AG10803 (cell line): ENCODE measurements around the gene ZNF418.
"Not testable (repeated sequence)": the region's sequence is repeated elsewhere in the genome, so short reads cannot be mapped to it uniquely, and the experiment has no call there.

Experiments
- DNase-seq: peaks from one replicate; pipeline ENCODE4 v3.0.0; 2010; ENCODE audit warnings: low read depth
- H3K4me3 ChIP-seq: 2 replicates; pipeline ENCODE4 v1.5.1; 2011; ENCODE audit warnings: mild to moderate bottlenecking, low read length, control low read depth
- TF ChIP-seq, protein P1 (sequence below): conservative IDR thresholded peaks from 2 replicates; pipeline ENCODE4 v1.5.1; 2011; ENCODE audit warnings: mild to moderate bottlenecking, low read length, control low read depth, inconsistent platforms

The ZNF418 gene

DNA sequence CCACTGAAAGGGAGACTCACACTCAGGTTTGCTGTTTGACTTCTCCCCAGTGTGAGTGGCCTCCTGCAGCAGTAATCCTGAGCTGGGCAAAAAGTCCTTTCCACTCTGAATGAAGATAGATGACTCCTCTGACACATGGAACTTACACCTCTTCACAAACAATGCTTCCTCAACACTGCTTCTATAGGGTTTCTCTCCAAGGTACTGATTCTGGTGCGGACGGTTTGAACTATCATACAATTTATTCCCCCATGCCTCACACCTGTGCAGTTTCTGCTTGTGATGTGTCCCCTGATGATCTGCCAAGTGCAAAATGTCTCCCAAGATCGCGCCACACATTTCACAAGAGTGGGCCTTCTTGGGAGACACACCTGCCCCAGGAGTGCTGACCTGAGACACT lies 7.6 kb downstream of the ZNF418 start:
- H3K4me3 ChIP-seq = no peak overlapping the region
- TF ChIP-seq, protein P1, sequence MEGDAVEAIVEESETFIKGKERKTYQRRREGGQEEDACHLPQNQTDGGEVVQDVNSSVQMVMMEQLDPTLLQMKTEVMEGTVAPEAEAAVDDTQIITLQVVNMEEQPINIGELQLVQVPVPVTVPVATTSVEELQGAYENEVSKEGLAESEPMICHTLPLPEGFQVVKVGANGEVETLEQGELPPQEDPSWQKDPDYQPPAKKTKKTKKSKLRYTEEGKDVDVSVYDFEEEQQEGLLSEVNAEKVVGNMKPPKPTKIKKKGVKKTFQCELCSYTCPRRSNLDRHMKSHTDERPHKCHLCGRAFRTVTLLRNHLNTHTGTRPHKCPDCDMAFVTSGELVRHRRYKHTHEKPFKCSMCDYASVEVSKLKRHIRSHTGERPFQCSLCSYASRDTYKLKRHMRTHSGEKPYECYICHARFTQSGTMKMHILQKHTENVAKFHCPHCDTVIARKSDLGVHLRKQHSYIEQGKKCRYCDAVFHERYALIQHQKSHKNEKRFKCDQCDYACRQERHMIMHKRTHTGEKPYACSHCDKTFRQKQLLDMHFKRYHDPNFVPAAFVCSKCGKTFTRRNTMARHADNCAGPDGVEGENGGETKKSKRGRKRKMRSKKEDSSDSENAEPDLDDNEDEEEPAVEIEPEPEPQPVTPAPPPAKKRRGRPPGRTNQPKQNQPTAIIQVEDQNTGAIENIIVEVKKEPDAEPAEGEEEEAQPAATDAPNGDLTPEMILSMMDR = no peak
- no peak for DNase-seq

DNA sequence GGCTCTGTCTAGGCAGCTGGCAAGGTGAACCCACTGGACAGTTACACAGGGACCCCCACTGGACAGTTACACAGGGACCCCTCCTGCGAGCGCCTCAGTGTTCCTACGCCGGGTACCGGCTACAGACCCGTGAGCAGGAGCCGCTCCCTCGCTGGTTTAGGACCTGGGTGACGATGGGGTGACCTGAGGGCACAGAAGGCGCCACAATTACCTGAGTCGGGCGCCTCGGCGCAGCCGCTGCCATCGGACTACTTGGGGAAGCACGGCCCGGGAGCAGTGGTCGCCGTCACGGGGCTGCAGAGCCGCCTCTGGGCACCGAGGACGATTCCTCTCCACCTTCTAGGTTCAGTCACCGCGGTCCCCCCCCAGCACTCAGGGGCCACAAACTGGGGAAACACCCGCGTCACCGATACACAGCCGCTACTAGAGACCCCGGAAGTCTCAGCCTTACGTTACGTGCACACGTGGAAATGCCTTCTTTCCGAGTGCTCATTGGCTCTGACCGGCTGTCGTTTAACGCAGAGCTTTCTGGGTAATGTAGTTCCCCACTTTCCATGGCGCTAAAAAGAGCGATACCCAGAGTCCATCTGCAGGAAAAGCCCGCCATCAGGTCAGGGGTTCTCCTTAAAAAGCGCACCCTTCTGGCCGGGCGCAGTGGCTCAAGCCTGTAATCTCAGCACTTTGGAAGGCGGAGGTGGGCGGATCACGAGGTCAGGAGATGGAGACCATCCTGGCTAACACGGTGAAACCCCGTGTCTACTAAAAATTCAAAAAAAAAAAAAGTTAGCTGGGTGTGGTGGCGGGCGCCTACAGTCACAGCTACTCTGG lies 18.8 kb downstream of the ZNF418 start, which contains the start of gene ZNF417:
Gene ZNF417 (minus strand): TSS at position 425 of the 828 bp plus-strand sequence. CDS start 181 bp downstream, at position 244.
- DNase-seq = peak; percentile 93
- TF ChIP-seq, protein P1 = peak; percentile 48
- H3K4me3 ChIP-seq = peak within 1 kb of the TSS; percentile 84

DNA sequence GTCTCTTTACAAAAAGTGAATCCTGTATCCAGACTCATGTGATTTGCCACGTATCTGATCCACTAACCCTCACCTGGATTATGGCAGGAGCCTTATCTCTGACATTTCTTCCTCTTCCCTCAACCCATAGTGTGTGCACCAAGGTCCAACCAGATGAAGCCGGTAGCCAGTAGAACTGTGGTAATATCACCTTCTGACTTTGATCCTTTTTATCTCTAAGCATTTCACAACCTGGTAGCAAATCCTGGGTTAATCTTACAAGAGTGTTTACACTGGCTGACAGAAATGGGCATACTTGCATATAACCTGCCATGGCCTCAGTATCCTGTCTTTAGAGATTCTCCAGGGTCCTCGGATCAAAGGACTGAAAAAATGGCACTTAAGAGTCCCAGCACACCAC lies 20.7 kb downstream of the ZNF418 start:
- no peak overlapping the region for H3K4me3 ChIP-seq
- no peak for DNase-seq
- TF ChIP-seq, protein P1 = no peak

DNA sequence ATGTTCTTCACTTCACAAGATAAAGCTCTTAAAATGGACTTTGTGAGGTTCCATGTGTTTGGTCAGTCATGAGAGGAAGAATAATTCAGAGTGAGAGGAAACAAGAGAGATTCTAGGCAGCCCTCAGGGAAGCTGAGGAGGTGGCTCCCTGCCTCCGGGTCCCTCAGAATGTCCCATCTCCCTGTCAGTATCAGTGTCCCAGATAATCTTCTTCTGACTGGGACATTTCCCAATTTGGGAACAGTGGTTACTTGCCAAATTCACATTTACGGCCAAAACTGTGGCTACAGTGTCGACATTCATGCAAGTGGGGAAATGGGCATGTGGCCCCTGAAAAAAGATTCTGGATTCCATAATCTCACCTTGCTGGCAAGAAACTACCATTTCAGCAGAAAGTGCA lies 27.8 kb downstream of the ZNF418 start:
- no peak for DNase-seq
- TF ChIP-seq, protein P1 = no peak

DNA sequence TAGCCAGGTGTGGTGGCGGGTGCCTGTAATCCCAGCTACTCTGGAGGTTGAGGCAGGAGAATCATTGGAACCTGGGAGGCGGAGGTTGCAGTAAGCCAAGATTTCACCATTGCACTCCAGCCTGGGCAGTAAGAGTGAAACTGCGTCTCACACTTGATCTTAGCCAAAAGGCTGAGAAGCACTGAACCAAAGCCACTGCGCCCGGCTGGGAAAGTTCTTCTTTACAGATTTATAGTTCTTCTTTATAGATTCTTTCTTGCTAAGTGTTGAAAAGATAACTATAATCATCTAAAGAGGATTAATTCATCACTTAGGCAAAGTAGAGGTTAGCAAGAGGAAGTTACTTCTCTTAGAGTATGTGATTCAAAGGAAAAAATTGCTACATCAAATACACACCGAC lies 29.9 kb downstream of the ZNF418 start:
- no peak for DNase-seq
- TF ChIP-seq, protein P1 = no peak

More for the DNA sequence above, 27.8 kb downstream of the ZNF418 start:
- no peak overlapping the region for H3K4me3 ChIP-seq

DNA sequence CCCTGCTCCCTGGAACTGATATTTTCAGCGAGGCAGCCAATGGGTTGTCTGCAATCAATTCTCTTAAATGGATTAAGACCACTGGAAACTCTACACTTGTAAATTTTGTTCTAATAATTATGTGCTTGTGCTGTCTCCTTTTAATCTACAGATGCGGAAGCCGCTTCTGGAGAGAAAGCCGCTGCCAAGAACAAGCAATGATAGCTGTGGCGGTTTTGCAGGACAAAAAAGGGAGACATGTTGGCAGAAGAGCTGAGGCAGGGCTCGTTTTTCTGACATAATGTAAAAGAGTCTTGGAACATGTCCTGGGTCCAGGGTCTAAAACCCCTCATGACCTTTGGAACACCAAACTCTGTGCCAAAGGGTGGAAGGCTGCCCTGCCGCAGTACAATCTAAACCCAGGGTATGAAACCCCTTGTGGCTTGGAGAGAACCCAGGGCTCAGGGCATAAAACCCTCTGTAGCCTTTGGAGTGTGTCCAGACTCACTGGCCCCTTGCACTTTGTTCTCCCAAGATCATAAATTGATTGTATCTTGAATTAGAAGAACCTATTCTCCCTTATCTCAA lies 31.5 kb downstream of the ZNF418 start:
- no peak for DNase-seq
- TF ChIP-seq, protein P1 = no peak
- H3K4me3 ChIP-seq = no peak overlapping the region

More for the DNA sequence above, 29.9 kb downstream of the ZNF418 start:
- H3K4me3 ChIP-seq = no peak overlapping the region

DNA sequence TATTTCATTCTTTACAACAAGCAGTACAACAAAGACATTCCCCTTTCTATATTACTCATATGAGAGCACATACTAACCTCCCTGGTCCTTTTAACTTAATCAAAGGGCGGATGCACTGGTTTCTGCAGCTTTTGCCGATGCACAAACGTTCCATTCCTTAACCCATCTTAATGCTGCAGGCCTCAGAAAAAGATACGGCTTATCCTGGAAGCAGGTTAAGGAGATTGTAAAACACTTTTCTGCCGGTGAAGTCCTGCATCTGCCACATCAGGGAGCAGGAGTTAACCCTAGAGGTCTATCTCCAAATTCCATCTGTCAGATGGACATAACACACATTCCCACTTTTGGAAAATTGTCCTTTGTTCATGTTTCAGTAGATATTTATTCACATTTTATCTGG lies 34.9 kb downstream of the ZNF418 start:
- TF ChIP-seq, protein P1 = no peak
- DNase-seq = no peak
- no peak overlapping the region for H3K4me3 ChIP-seq

DNA sequence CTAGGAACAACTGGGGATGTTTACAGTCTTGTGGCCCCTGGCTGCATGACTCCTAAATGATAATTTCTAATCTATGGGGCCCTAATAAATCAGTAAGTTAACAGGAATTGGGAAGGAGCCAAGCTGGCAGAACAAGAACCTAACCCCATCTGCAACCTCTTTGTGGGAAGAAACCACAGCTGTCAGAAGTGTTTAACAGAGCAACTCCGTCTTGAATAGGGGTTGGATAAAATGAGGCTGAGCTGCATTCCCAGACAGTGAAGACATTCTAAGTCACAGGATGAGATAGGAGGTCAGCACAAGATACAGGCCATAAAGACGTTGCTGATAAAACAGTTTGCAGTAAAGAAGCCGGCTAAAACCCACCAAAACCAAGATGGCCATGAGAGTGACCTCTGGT lies 44.5 kb downstream of the ZNF418 start:
- peak; percentile 84 for DNase-seq
- H3K4me3 ChIP-seq = not testable (repeated sequence)
